ENCODE results near the gene S100A5.
A peak's percentile ranks its signal among the peaks of the same experiment; 100 is the strongest.

Gene S100A5

GRCh38 chr1:153507926-153508583 is 32.7 kb downstream of the S100A5 start:
- no peak for DNase-seq (ENCODE audit: low spot score)

- no peak for DNase-seq (ENCODE audit: low spot score)
These were observed 33.8 kb downstream of the S100A5 start for GRCh38 chr1:153506831-153507413.

- DNase-seq (ENCODE audit: low spot score) = no peak
These were observed 34.3 kb downstream of the S100A5 start for GRCh38 chr1:153506386-153506785.

- DNase-seq (ENCODE audit: low spot score) = no peak
These were observed 35.2 kb downstream of the S100A5 start for GRCh38 chr1:153505576-153505975.

- DNase-seq (ENCODE audit: low spot score) = no peak
These were observed 37.0 kb downstream of the S100A5 start for GRCh38 chr1:153503766-153504165.

GRCh38 chr1:153498746-153499145 is 42.0 kb downstream of the S100A5 start:
- no peak for DNase-seq (ENCODE audit: low spot score)

GRCh38 chr1:153495536-153495935 is 45.2 kb downstream of the S100A5 start:
- no peak for DNase-seq (ENCODE audit: low spot score)

- DNase-seq (ENCODE audit: low spot score) = peak; percentile 53
These were observed 45.7 kb downstream of the S100A5 start for GRCh38 chr1:153494976-153495535.

GRCh38 chr1:153493343-153493960 is 47.3 kb downstream of the S100A5 start:
- peak; percentile 22 for DNase-seq (ENCODE audit: low spot score)

- DNase-seq (ENCODE audit: low spot score) = peak; percentile 55
These were observed 50.3 kb downstream of the S100A5 start for GRCh38 chr1:153490272-153491051.

GRCh38 chr1:153488731-153489130 is 52.0 kb downstream of the S100A5 start:
- no peak for DNase-seq (ENCODE audit: low spot score)

GRCh38 chr1:153487707-153488106 is 53.0 kb downstream of the S100A5 start:
- DNase-seq (ENCODE audit: low spot score) = no peak
